ENCODE data around the gene RO60.

The RO60 gene

GRCh38 chr1:193108471-193108870, 49.1 kb downstream of the RO60 start:
- no peak for DNase-seq (ENCODE audit: low read depth)

Data from ELR (cell line).